ENCODE results near the gene CFAP46. TPM values are rescaled to one million over a fixed set of nuclear protein-coding genes. Genes with fewer than 3 reads are reported as not detected.
"Not testable (repeated sequence)": the region's sequence is repeated elsewhere in the genome, so short reads cannot be mapped to it uniquely, and the experiment has no call there.

The CFAP46 gene
- total RNA-seq, 1 donor from 2014 or later: 0.48 TPM

- no peak for DNase-seq (ENCODE audit: low spot score)
Observed at GRCh38 chr10:132963430-132963960, 21.1 kb upstream of the CFAP46 start.

DNA sequence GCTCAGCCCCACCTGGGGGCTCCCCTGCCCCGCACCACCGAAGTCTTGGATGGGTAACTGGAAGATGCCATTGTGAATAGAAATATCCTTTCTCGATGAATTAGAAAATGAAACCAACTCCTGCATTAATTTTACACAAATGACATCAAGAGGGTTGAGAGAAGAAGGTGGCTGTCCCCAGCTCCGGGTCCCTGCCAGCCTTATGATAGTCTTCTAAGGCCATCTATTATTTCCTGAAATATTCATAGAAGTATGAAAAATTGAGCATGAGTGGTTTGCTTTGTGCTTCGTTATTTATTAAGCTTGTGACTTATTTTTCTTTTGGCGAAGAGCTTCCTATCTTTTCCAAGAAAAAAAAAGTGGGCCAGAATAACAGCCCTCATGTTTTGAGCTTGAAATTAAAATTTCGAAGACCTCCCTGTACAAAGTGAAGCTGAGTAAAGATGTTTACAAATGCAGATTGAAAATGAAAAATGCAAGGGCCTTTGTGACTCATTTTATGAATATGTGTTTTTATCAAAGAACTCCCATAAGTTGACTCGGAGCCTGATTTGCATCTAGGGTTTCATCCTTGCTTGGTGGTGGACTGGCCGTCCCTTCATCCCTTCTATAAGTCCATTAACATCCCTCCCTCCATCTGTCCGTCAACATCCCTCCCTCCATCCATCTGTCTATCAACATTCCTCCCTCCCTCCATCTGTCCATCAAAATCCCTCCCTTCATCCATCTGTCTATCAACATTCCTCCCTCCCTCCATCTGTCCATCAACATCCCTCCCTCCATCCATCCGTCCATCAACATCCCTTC, 20.5 kb upstream of the CFAP46 start:
- DNase-seq (ENCODE audit: low spot score): peak; percentile 9

- DNase-seq (ENCODE audit: low spot score): peak; percentile 87
Observed at GRCh38 chr10:132961787-132962622, 19.6 kb upstream of the CFAP46 start.

DNA sequence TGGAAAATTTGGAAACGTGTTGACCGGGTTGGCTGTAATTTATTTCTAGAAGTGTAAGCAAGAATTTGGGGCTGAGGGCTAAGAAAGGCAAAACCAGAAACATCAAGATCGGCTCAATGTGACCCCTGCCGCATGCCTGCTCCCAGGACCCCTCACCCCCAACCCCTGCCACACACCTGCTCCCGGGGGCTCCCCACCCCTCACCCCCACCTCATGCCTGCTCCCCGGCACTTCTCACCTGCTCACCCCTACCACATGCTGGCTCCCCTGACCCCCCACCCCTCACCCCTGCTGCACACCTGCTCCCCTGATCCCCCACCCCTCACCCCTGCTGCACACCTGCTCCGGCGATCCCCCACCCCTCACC, 19.0 kb upstream of the CFAP46 start:
- DNase-seq (ENCODE audit: low spot score): no peak

DNA sequence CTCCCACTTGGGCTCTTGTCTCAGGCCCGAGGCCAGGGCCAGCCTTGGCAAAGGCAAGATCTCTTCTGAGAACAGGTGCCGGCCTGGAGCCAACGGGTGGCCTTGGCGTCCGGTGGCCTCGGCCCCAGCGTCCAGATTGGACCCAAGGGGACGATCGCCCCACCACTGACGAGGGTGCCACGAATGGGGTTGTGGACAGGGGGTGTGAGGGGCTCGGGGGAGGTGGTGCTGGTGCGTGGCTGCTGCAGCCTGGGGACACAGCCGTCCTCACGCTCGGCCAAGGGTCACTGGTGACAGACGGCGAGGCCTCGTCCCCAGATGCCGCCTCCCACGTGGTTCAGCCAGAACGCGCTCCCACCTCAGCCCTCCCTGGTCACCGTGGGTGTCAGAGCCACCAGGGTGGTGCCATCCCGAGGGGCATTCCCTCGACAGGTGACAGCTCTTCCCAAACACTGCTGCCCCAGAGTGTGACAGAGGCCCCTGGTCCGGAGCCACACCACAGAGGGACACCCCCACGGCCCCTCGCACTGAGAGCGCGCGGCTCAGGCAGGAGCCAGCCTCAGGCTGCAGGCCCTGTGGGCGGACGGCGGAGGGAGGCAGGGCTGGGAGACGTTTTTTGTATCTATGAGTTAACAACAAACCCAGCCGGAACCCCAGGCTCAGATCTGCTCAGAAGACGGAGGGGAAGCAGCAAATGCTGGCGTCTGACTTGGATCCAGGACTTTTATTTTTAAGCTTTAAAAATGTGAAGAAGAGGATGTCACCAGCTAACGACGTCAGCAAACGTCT, 18.5 kb upstream of the CFAP46 start:
- no peak for DNase-seq (ENCODE audit: low spot score)

GRCh38 chr10:132960071-132960472, 17.7 kb upstream of the CFAP46 start:
- no peak for DNase-seq (ENCODE audit: low spot score)

DNA sequence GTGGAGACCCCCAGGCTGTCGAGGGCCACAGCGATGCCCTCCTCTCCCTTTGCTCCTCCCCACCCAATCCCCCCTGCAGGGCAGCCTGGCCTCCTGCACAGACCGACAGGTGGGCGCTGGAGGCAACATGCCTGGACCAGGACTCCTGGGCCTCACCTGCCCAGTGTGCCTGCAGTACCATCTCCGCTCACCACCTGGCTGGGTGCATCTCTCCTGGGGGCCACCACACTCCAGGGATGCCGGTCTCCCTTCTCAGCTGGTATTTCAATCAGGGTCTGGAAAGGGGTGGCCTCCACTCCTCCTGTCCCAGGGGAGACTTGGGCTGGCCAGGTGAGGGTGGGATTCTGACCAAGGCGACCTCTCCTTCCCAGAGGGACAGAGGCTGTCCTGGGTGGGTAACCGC, 17.2 kb upstream of the CFAP46 start:
- no peak for DNase-seq (ENCODE audit: low spot score)

- no peak for DNase-seq (ENCODE audit: low spot score)
Observed at GRCh38 chr10:132958883-132959558, 16.7 kb upstream of the CFAP46 start.

- DNase-seq (ENCODE audit: low spot score): no peak
Observed at GRCh38 chr10:132957981-132958882, 15.9 kb upstream of the CFAP46 start.

- DNase-seq (ENCODE audit: low spot score): no peak
Observed at GRCh38 chr10:132957131-132957530, 14.8 kb upstream of the CFAP46 start.

DNA sequence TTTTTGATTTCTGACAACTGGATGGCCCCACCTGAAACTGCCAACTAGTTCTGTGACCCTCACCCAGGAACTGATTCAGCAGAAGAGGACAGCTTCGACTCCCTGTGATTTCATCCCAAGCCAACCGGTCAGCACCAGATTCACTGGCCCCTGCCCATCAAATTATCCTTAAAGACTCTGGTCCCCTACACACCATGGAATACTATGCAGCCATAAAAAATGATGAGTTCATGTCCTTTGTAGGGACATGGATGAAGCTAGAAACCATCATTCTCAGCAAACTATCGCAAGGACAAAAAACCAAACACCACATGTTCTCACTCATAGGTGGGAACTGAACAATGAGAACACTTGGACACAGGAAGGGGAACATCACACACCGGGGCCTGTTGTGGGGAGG, 13.9 kb upstream of the CFAP46 start:
- DNase-seq (ENCODE audit: low spot score): not testable (repeated sequence)

DNA sequence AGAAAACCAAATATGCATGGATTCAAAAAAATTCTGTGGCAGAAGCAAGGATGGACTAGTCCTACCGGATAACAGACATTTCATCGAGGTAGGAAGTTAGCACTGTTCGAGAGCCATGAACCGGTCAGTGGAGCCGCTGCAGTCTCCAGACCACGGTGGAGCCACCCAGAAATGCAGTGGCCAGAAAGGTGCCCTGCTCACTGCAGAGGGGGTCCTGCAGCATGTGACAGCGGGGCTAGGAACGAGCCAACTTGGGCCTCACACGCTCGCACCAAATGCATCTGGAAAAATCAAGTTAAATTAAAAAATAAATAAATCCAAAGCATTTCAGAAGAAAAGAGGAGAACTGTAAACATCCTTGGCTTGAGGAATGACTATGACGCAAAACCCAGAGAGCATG, 13.1 kb upstream of the CFAP46 start:
- no peak for DNase-seq (ENCODE audit: low spot score)

GRCh38 chr10:132953428-132953827, 11.1 kb upstream of the CFAP46 start:
- no peak for DNase-seq (ENCODE audit: low spot score)

GRCh38 chr10:132951926-132952325, 9.6 kb upstream of the CFAP46 start:
- no peak for DNase-seq (ENCODE audit: low spot score)

- no peak for DNase-seq (ENCODE audit: low spot score)
Observed at GRCh38 chr10:132948351-132948750, 6.0 kb upstream of the CFAP46 start.

GRCh38 chr10:132947843-132948242, 5.5 kb upstream of the CFAP46 start:
- no peak for DNase-seq (ENCODE audit: low spot score)

GRCh38 chr10:132946806-132947546, 4.6 kb upstream of the CFAP46 start:
- peak; percentile 27 for DNase-seq (ENCODE audit: low spot score)

GRCh38 chr10:132946311-132946710, 3.9 kb upstream of the CFAP46 start:
- DNase-seq (ENCODE audit: low spot score): no peak

- DNase-seq (ENCODE audit: low spot score): no peak
Observed at GRCh38 chr10:132945894-132946255, 3.5 kb upstream of the CFAP46 start.
